Measurements from ENCODE around the gene DOCK1. TPM values are rescaled to one million over a fixed set of nuclear protein-coding genes. Genes with fewer than 3 reads are reported as not detected.

The DOCK1 gene
- total RNA-seq, 2 experiments from 2014 or later = not detected

GRCh38 chr10:127119936-127120335 is 214.7 kb downstream of the DOCK1 start:
- Mint-ChIP-seq H3K27ac (no peak overlapping the region), H3K27me3 (no peaks in the 10 kb centered on the region), H3K4me3 (no peak overlapping the region), H3K36me3 (ENCODE audit: low read depth) (no peaks in the 10 kb centered on the region), H3K9me3 (peaks cover 8% of the 10 kb centered on the region), H3K4me1 (ENCODE audit: low read depth) (no peaks in the 10 kb centered on the region)
- ChIA-PET CTCF (no interaction called here), POLR2A (no interaction called here)
- ATAC-seq (ENCODE audit: poor library complexity) (no peak), DNase-seq (no peak)
- TF ChIP-seq CTCF (IDR thresholded peaks at IDR 0.05) = no peak
- H3K4me1 ChIP-seq (ENCODE audit: insufficient read depth, low read length) = no peaks in the 10 kb centered on the region
- H3K9me3 ChIP-seq (ENCODE audit: control insufficient read depth in 1 of 2, insufficient read depth in 1 of 2, low read length in 2 of 2) = no peaks in the 10 kb centered on the region
- H3K27ac ChIP-seq (ENCODE audit: low read depth in 1 of 2, low read length in 2 of 2) = no peak overlapping the region
- no peaks in the 10 kb centered on the region for H3K36me3 ChIP-seq (ENCODE audit: insufficient read depth, low read length)
- H3K27me3 ChIP-seq (ENCODE audit: control insufficient read depth in 1 of 2, insufficient read depth in 2 of 2, low read length in 2 of 2) = no peaks in the 10 kb centered on the region
- intact Hi-C loops (cut with DNase I, micrococcal nuclease) = no loop called here
- H3K4me3 ChIP-seq (ENCODE audit: low read length) = no peak overlapping the region

- H3K9me3 Mint-ChIP-seq = peaks cover 1% of the 10 kb centered on the region
- H3K4me1 Mint-ChIP-seq (ENCODE audit: low read depth) = no peaks in the 10 kb centered on the region
- H3K36me3 Mint-ChIP-seq (ENCODE audit: low read depth) = no peaks in the 10 kb centered on the region
- CTCF ChIA-PET = no interaction called here
- ATAC-seq (ENCODE audit: poor library complexity) (no peak), DNase-seq (no peak)
- no peaks in the 10 kb centered on the region for H3K27me3 Mint-ChIP-seq
- POLR2A ChIA-PET = no interaction called here
- Histone ChIP-seq H3K27me3 (ENCODE audit: control insufficient read depth in 1 of 2, insufficient read depth in 2 of 2, low read length in 2 of 2) (no peaks in the 10 kb centered on the region), H3K36me3 (ENCODE audit: insufficient read depth, low read length) (no peaks in the 10 kb centered on the region), H3K27ac (ENCODE audit: low read depth in 1 of 2, low read length in 2 of 2) (no peak overlapping the region), H3K9me3 (ENCODE audit: control insufficient read depth in 1 of 2, insufficient read depth in 1 of 2, low read length in 2 of 2) (no peaks in the 10 kb centered on the region), H3K4me1 (ENCODE audit: insufficient read depth, low read length) (no peaks in the 10 kb centered on the region), H3K4me3 (ENCODE audit: low read length) (no peak overlapping the region)
- no peak overlapping the region for H3K27ac Mint-ChIP-seq
- no peak for TF ChIP-seq CTCF (IDR thresholded peaks at IDR 0.05)
- no peak overlapping the region for H3K4me3 Mint-ChIP-seq
- intact Hi-C loops (cut with DNase I, micrococcal nuclease) = no loop called here
These were observed 217.6 kb downstream of the DOCK1 start for GRCh38 chr10:127122831-127123230.

- ATAC-seq (ENCODE audit: poor library complexity) (no peak), DNase-seq (no peak)
- TF ChIP-seq CTCF (IDR thresholded peaks at IDR 0.05) = no peak
- Histone ChIP-seq H3K27ac (ENCODE audit: low read depth in 1 of 2, low read length in 2 of 2) (no peak overlapping the region), H3K4me1 (ENCODE audit: insufficient read depth, low read length) (no peaks in the 10 kb centered on the region), H3K4me3 (ENCODE audit: low read length) (no peak overlapping the region), H3K9me3 (ENCODE audit: control insufficient read depth in 1 of 2, insufficient read depth in 1 of 2, low read length in 2 of 2) (no peaks in the 10 kb centered on the region), H3K36me3 (ENCODE audit: insufficient read depth, low read length) (no peaks in the 10 kb centered on the region), H3K27me3 (ENCODE audit: control insufficient read depth in 1 of 2, insufficient read depth in 2 of 2, low read length in 2 of 2) (no peaks in the 10 kb centered on the region)
- H3K27ac Mint-ChIP-seq = no peak overlapping the region
- H3K27me3 Mint-ChIP-seq = no peaks in the 10 kb centered on the region
- H3K4me3 Mint-ChIP-seq = no peak overlapping the region
- POLR2A ChIA-PET = no interaction called here
- no peaks in the 10 kb centered on the region for H3K36me3 Mint-ChIP-seq (ENCODE audit: low read depth)
- H3K4me1 Mint-ChIP-seq (ENCODE audit: low read depth) = no peaks in the 10 kb centered on the region
- CTCF ChIA-PET = no interaction called here
- intact Hi-C loops (cut with DNase I, micrococcal nuclease) = no loop called here
- H3K9me3 Mint-ChIP-seq = peaks cover 1% of the 10 kb centered on the region
These were observed 218.4 kb downstream of the DOCK1 start for GRCh38 chr10:127123626-127124025.
